GM12878 (cell line): Measurements from ENCODE around the gene GM2A. TPM values are rescaled to one million over a fixed set of nuclear protein-coding genes. Genes with fewer than 3 reads are reported as not detected.

Source experiments
- ATAC-seq: fragments of 200-7000 bp; cut with Tn5 transposase; 3 replicates; pipeline ENCODE4 v1.9.1; 2020; ENCODE audit warnings: mild to moderate bottlenecking, moderate library complexity
- BruUV-seq: library from RNA; stranded (reverse); fragments of 400-500 nt; replicated peaks from 2 replicates; lab custom pipeline; 2021; lab: Mats Ljungman, UMichigan
- CTCF ChIA-PET: fragments of 300-600 bp; sonication (Branson Sonifier 250); formaldehyde crosslinking; extraction: SDS; loops from one replicate; lab custom pipeline; 2021; ENCODE audit warnings: inconsistent platforms; lab: Yijun Ruan, JAX
- POLR2A ChIA-PET: fragments of 350-600 bp; formaldehyde crosslinking; extraction: SDS; loops from one replicate; lab custom pipeline; 2021; ENCODE audit warnings: inconsistent platforms; lab: Charles Lee
- RAD21 ChIA-PET: fragments of 300-600 bp; sonication (Branson Sonifier 250); formaldehyde crosslinking; loops from one replicate; lab custom pipeline; 2023; ENCODE audit warnings: antibody characterized with exemption; ENCODE audit not compliant: unreplicated experiment; lab: Charles Lee
- SMC1A ChIA-PET: fragments of 300-600 bp; sonication (Branson Sonifier 250); formaldehyde crosslinking; loops from one replicate; lab custom pipeline; 2023; ENCODE audit not compliant: unreplicated experiment, uncharacterized antibody; lab: Charles Lee
- DNase-seq: peaks from one replicate; pipeline ENCODE4 v3.0.0-alpha.2; 2011; ENCODE audit warnings: low read depth, low spot score
- FAIRE-seq: peaks from 3 replicates; lab custom pipeline; 2011; peaks lifted over from hg19 to GRCh38; lab: Jason Lieb, UNC
- H2AFZ ChIP-seq: 2 replicates; pipeline ENCODE4 v1.6.0; 2011; ENCODE audit warnings: low read depth, low read length, control low read depth; ENCODE audit not compliant: control insufficient read depth
- H3K27ac ChIP-seq: 2 replicates; pipeline ENCODE4 v1.5.1; 2011; ENCODE audit warnings: control low read depth; ENCODE audit not compliant: control insufficient read depth, insufficient read depth
- H3K27me3 ChIP-seq, 2 experiments: replicated peaks in 1 of 2; 2 replicates each; pipeline versions ENCODE4 v1.6.0 to v1.6.1; 2011; ENCODE audit warnings: low read length in 1 of 2; ENCODE audit not compliant: control insufficient read depth in 2 of 2, insufficient read depth in 2 of 2
- H3K36me3 ChIP-seq, 2 experiments: 2 replicates each; pipeline ENCODE4 v1.5.1; 2011; ENCODE audit warnings: low read length in 1 of 2; ENCODE audit not compliant: control insufficient read depth in 2 of 2, insufficient read depth in 2 of 2
- H3K4me1 ChIP-seq: 2 replicates; pipeline ENCODE4 v1.6.1; 2011; ENCODE audit warnings: mild to moderate bottlenecking, low read length, moderate library complexity, mixed read lengths; ENCODE audit not compliant: control insufficient read depth, insufficient read depth
- H3K4me2 ChIP-seq: 2 replicates; pipeline ENCODE4 v1.6.0; 2011; ENCODE audit warnings: control low read depth; ENCODE audit not compliant: control insufficient read depth, insufficient read depth
- H3K4me3 ChIP-seq: fragments of 200-600 bp; sonication (generic); 2 replicates; pipeline ENCODE4 v1.5.1; 2016
- H3K79me2 ChIP-seq: 2 replicates; pipeline ENCODE4 v1.6.0; 2011; ENCODE audit warnings: low read length; ENCODE audit not compliant: control insufficient read depth, insufficient read depth
- H3K9ac ChIP-seq: 2 replicates; pipeline ENCODE4 v1.8.0; 2011; ENCODE audit warnings: low read length, control low read depth, mixed read lengths; ENCODE audit not compliant: control insufficient read depth, insufficient read depth
- H3K9me3 ChIP-seq: replicated peaks from 3 replicates; pipeline ENCODE4 v1.5.1; 2011; ENCODE audit warnings: mild to moderate bottlenecking, low read length; ENCODE audit not compliant: control insufficient read depth, insufficient read depth
- H4K20me1 ChIP-seq: 2 replicates; pipeline ENCODE4 v1.6.0; 2011; ENCODE audit not compliant: control insufficient read depth, insufficient read depth
- EED ChIP-seq: sonication (generic); IDR thresholded peaks from 2 replicates; pipeline ENCODE4 v1.6.1; 2016; ENCODE audit warnings: antibody characterized with exemption, low read depth
- FOS ChIP-seq: IDR thresholded peaks from 3 replicates; pipeline ENCODE4 v1.6.1; 2011; ENCODE audit warnings: borderline replicate concordance; ENCODE audit not compliant: insufficient read length; ENCODE audit errors: extremely low read depth
- GATAD2B ChIP-seq: fragments of 450-650 bp; conservative IDR thresholded peaks from 2 replicates; pipeline ENCODE4 v1.6.1; 2017; ENCODE audit warnings: low read depth, mild to moderate bottlenecking, moderate library complexity
- JUND ChIP-seq: IDR thresholded peaks from 2 replicates; pipeline ENCODE4 v1.6.1; 2012; ENCODE audit warnings: low read depth, mild to moderate bottlenecking, low read length, improper control_type of control experiment, moderate library complexity
- KDM1A ChIP-seq: fragments of 200-600 bp; sonication (generic); IDR thresholded peaks from 2 replicates; pipeline ENCODE4 v1.6.1; 2016; ENCODE audit warnings: borderline replicate concordance
- MEF2B ChIP-seq: fragments of 450-650 bp; IDR thresholded peaks from 2 replicates; pipeline ENCODE4 v1.6.1; 2018; ENCODE audit warnings: mild to moderate bottlenecking, moderate library complexity; ENCODE audit not compliant: partially characterized antibody, poor library complexity, severe bottlenecking
- MTA2 ChIP-seq: fragments of 450-650 bp; IDR thresholded peaks from 2 replicates; pipeline ENCODE4 v1.6.1; 2016; ENCODE audit warnings: low read depth, mild to moderate bottlenecking, moderate library complexity
- RAD21 ChIP-seq: IDR thresholded peaks from 2 replicates; pipeline ENCODE4 v1.6.1; 2011; ENCODE audit warnings: mild to moderate bottlenecking, low read depth, low read length, moderate library complexity; ENCODE audit not compliant: insufficient read depth
- SMAD1 ChIP-seq: fragments of 450-650 bp; IDR thresholded peaks from 2 replicates; pipeline ENCODE4 v1.6.1; 2018; ENCODE audit warnings: mild to moderate bottlenecking, low read depth; ENCODE audit not compliant: partially characterized antibody
- SMAD5 ChIP-seq: IDR thresholded peaks from 2 replicates; pipeline ENCODE4 v1.6.1; 2016; ENCODE audit warnings: antibody characterized with exemption, low read depth
- TCF3 ChIP-seq: IDR thresholded peaks from 2 replicates; pipeline ENCODE4 v1.6.1; 2012; ENCODE audit warnings: low read depth, mild to moderate bottlenecking, low read length, borderline replicate concordance; ENCODE audit not compliant: insufficient read depth
- WRNIP1 ChIP-seq: IDR thresholded peaks from 2 replicates; pipeline ENCODE4 v1.6.1; 2011; ENCODE audit warnings: low read depth, low read length, improper control_type of control experiment, borderline replicate concordance
- YY1 ChIP-seq: IDR thresholded peaks from 2 replicates; pipeline ENCODE4 v1.6.1; 2011; ENCODE audit warnings: low read depth, mild to moderate bottlenecking, low read length
- ZBED1 ChIP-seq: IDR thresholded peaks from 2 replicates; pipeline ENCODE4 v1.6.1; 2016; ENCODE audit warnings: borderline replicate concordance
- ZNF24 ChIP-seq: fragments of 450-650 bp; IDR thresholded peaks from 2 replicates; pipeline ENCODE4 v1.6.1; 2017; ENCODE audit warnings: antibody characterized with exemption, mild to moderate bottlenecking
- ZSCAN29 ChIP-seq: fragments of 450-650 bp; IDR thresholded peaks from 2 replicates; pipeline ENCODE4 v1.6.1; 2017; ENCODE audit warnings: mild to moderate bottlenecking, moderate library complexity
- ZZZ3 ChIP-seq: IDR thresholded peaks from 2 replicates; pipeline ENCODE4 v1.6.1; 2011; ENCODE audit warnings: low read depth; ENCODE audit not compliant: control insufficient read depth, insufficient read length
- WGBS: methylation state at CpG from one replicate; pipeline ENCODE4 v1.1.6; 2016; ENCODE audit warnings: low lambda C conversion rate; ENCODE audit not compliant: insufficient replicate concordance, insufficient coverage; ENCODE audit errors: missing lambda C conversion rate; 5-methylcytosine and 5-hydroxymethylcytosine counted together
- in situ Hi-C: fragments of 300-500 bp; cut with MboI; formaldehyde crosslinking; loops from 9 replicates; pipeline ENCODE4 v1.14.3; 2018; ENCODE audit warnings: mixed read lengths
- intact Hi-C: fragments of 100-400 bp; cut with micrococcal nuclease; formaldehyde crosslinking; loops from one replicate; pipeline ENCODE4 v1.14.2; 2022; ENCODE audit not compliant: unreplicated experiment
- polyA plus RNA-seq, 11 experiments: library from polyadenylated mRNA; depleted of rRNA in 4 of 11; unstranded in 6 of 11; stranded (reverse) in 5 of 11; fragments of >200 nt; fragmentation: Nextera tagmentation in 4 of 11; fragmentation: Illumina TruSeq in 1 of 11; extraction: Ambion mirVana in 4 of 11; extraction: Trizol in 1 of 11; gene quantifications; 1 replicate in 1 of 11; 2 replicates in 10 of 11; pipeline versions ENCODE4 v1.2.1 to v1.2.3, GENCODE V29; 2011 to 2016; ENCODE audit warnings: inconsistent platforms in 2 of 11, missing spikeins in 2 of 11, low read depth in 1 of 11
- total RNA-seq, 4 experiments: library from RNA; depleted of rRNA in 3 of 4; stranded (reverse); fragments of >200 nt in 3 of 4; fragmentation: Illumina TruSeq in 1 of 4; extraction: Trizol in 1 of 4; gene quantifications; 2 replicates each; pipeline versions ENCODE4 v1.2.1 to v1.2.3, GENCODE V29; 2013 to 2021

The GM2A gene
- total and polyA plus RNA-seq, 10 of the 15 experiments (the other 5 are each of a cell fraction or from before 2014, with no cell fraction given) = 33.6 to 106 (median 68.2) TPM

DNA sequence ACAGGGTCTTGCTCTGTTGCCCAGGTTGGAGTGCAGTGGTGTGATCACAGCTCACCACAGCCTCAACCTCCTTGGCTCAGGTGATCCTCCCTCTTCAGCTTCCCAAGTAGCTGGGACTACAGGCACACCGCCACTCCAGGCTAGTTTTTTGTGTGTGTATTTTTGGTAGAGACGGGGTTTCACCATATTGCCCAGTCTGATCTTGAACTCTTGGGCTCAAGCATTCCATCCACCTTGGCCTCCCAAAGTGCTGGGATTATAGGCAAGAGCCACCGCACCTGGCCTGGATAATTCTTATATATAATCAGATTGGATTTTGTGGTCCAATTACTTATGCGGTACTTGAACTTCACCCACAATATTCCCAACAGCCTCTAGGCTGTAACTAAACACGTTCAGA, 48.9 kb upstream of the GM2A start:
- SMC1A ChIA-PET = interaction anchor here (0.7 to 1.0 kb wide), 3 partner anchors 10 to 62 kb away, joined by 3 read pairs; no protein-coding TSS in a partner anchor
- Histone ChIP-seq H3K36me3 (peaks cover 6 to 23% of the 10 kb centered on the region in 2 experiments; a peak in 3 of 4 replicates), H2AFZ (no peak overlapping the region), H3K9me3 (no peaks in the 10 kb centered on the region), H3K9ac (no peak overlapping the region), H3K27me3 (no peaks in the 10 kb centered on the region), H3K4me2 (no peak overlapping the region), H3K27ac (no peak overlapping the region), H3K4me3 (no peak overlapping the region), H3K4me1 (peaks cover 6% of the 10 kb centered on the region), H3K79me2 (peaks cover 7% of the 10 kb centered on the region), H4K20me1 (no peaks in the 10 kb centered on the region)
- intact Hi-C loops = no loop called here
- in situ Hi-C loops = no loop called here
- POLR2A ChIA-PET = interaction anchor here (1.7 kb wide), 1 partner anchor 10 kb away, joined by 3 read pairs; no protein-coding TSS in a partner anchor
- RAD21 ChIA-PET = interaction anchor here (1.1 to 1.2 kb wide), 2 partner anchors 30 to 39 kb away, joined by 3 read pairs; no protein-coding TSS in a partner anchor
- no peak for FAIRE-seq
- no peak for ATAC-seq
- TF ChIP-seq TCF3 (no peak), FOS (no peak), ZBED1 (no peak), KDM1A (no peak), WRNIP1 (no peak), YY1 (no peak), GATAD2B (no peak), ZZZ3 (no peak)
- no TSS peak for BruUV-seq
- CTCF ChIA-PET = interaction anchor here (0.6 kb wide), 1 partner anchor 35 kb away, joined by 3 read pairs; no protein-coding TSS in a partner anchor
- 100% methylated on average over 5 of the region's 5 CpGs for WGBS
- no peak for DNase-seq

DNA sequence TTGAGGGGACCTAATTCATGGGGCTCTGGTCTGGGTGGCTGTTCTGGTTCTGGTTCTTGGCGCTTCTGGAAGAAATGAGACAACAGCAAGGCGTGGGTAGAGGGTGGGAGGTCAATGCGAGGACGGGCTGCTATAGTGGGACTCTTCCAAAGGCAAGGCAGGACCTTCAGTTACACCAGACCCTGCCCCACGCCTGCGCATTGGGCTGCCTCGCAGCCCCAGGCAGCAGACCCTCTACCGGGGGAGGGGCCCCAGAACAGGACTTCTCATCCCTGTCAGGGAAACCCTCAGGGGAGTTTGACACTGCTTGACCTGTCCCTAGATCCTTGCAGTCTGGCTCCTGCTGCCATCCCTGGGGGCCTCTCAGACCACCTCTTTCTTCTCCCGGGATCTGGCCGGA, 47.6 kb upstream of the GM2A start:
- intact Hi-C loops = no loop called here
- Histone ChIP-seq H4K20me1 (no peaks in the 10 kb centered on the region), H3K4me1 (peaks cover 19% of the 10 kb centered on the region), H3K36me3 (peaks cover 2 to 17% of the 10 kb centered on the region in 2 experiments; a peak in 3 of 4 replicates), H3K27me3 (no peaks in the 10 kb centered on the region), H3K9ac (no peak overlapping the region), H3K4me3 (no peak overlapping the region), H2AFZ (no peak overlapping the region), H3K27ac (no peak overlapping the region), H3K4me2 (no peak overlapping the region), H3K9me3 (no peaks in the 10 kb centered on the region), H3K79me2 (peaks cover 11% of the 10 kb centered on the region)
- FAIRE-seq (no peak), DNase-seq (no peak), ATAC-seq (no peak)
- POLR2A ChIA-PET = no interaction called here
- CTCF ChIA-PET = no interaction called here
- TF ChIP-seq ZNF24 (no peak), ZSCAN29 (no peak), MTA2 (no peak), MEF2B (no peak), JUND (no peak), RAD21 (no peak), SMAD1 (no peak), EED (no peak), SMAD5 (no peak)
- no TSS peak for BruUV-seq
- in situ Hi-C loops = no loop called here
- SMC1A ChIA-PET = no interaction called here
- RAD21 ChIA-PET = no interaction called here
- 96% methylated on average over 6 of the region's 10 CpGs for WGBS
